ENCODE results near the gene CASD1.

The CASD1 gene

GRCh38 chr7:94509264-94509886 lies at the start of gene CASD1:
Gene CASD1, plus strand, starts transcription at chr7:94509809. Its CDS starts 276 bp downstream, at chr7:94510085.
- TF ChIP-seq, protein P1, sequence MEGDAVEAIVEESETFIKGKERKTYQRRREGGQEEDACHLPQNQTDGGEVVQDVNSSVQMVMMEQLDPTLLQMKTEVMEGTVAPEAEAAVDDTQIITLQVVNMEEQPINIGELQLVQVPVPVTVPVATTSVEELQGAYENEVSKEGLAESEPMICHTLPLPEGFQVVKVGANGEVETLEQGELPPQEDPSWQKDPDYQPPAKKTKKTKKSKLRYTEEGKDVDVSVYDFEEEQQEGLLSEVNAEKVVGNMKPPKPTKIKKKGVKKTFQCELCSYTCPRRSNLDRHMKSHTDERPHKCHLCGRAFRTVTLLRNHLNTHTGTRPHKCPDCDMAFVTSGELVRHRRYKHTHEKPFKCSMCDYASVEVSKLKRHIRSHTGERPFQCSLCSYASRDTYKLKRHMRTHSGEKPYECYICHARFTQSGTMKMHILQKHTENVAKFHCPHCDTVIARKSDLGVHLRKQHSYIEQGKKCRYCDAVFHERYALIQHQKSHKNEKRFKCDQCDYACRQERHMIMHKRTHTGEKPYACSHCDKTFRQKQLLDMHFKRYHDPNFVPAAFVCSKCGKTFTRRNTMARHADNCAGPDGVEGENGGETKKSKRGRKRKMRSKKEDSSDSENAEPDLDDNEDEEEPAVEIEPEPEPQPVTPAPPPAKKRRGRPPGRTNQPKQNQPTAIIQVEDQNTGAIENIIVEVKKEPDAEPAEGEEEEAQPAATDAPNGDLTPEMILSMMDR (IDR thresholded peaks at IDR 0.05; ENCODE audit: low read length, missing control alignments), result no peak
- DNase-seq (ENCODE audit: low read depth), result peak; percentile 24

GRCh38 chr7:94466516-94466915 lies 43.1 kb upstream of the CASD1 start:
- no peak overlapping the region for H3K4me3 ChIP-seq (replicated peaks; ENCODE audit: low read depth, low read length)
- TF ChIP-seq, protein P1 (IDR thresholded peaks at IDR 0.05; ENCODE audit: low read length, missing control alignments), result no peak
- no peak for DNase-seq (ENCODE audit: low read depth)

More at GRCh38 chr7:94509264-94509886, at the start of gene CASD1:
- H3K4me3 ChIP-seq (replicated peaks; ENCODE audit: low read depth, low read length), result peak within 1 kb of the TSS; percentile 75

DNA sequence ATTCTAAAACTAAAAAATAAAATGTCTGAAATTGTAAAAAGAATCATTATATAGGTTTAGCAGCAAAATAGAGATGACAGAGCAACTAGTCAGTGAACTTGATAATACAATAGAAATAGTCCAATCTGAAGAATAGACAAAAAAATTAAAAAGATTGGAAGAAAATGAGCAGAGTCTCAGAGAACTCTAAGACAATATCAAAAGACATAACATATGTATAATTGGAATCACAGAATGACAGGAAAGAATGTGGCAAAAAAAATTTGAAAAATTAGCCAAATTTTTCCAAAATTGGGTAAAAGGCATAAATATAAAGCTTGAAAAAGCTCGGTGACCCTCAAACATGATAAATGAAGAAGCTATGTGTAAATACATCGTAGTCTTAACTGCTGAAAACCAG lies 38.0 kb upstream of the CASD1 start:
- no peak for DNase-seq (ENCODE audit: low read depth)
- no peak overlapping the region for H3K4me3 ChIP-seq (replicated peaks; ENCODE audit: low read depth, low read length)
- TF ChIP-seq, protein P1 (IDR thresholded peaks at IDR 0.05; ENCODE audit: low read length, missing control alignments), result no peak

DNA sequence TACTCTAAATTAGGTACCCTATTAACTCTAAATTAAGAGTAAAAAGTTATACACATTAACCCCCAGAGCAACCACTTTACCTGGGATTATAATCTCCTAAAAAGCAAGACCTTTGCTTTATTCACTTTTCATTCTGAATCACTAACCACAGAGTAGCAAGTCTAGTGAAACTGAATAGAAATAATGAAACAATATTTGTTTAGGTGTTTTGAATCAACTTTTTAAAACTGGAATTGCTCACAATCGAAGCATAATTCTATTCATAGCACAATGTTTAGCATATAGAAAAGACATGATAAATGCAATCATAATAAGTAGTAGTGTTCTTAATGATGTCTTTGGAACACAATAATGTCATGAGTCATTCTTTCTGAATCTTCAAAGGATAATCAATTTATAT lies 37.0 kb upstream of the CASD1 start:
- TF ChIP-seq, protein P1 (IDR thresholded peaks at IDR 0.05; ENCODE audit: low read length, missing control alignments), result no peak
- H3K4me3 ChIP-seq (replicated peaks; ENCODE audit: low read depth, low read length), result no peak overlapping the region
- no peak for DNase-seq (ENCODE audit: low read depth)

DNA sequence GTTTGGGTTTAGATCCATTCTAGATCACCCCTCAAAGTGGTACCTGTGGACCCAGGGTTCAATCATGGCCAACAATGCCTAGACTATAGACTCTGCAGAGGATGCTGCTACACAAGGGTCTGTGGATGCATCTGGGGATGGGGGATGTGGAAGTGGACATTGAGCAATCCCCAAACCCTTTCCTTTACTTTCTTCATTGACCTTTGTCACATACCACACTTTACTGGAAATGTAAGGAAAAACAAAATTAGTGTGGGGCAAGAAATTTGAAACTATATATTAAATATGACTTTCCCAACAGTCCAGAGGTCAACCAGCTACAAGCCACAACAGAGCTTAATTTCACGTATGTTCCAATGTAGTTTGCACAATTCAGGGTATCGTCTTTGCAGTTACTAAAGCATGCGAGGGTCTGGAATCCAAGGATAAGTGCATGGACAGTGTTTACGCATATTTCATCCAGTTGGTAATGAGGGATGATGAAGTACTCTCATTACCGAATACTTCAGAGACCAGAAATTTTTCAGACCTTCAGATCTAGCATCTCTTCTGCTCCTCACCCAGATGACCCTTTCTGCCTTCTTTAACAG lies 33.3 kb upstream of the CASD1 start:
- no peak for DNase-seq (ENCODE audit: low read depth)
- TF ChIP-seq, protein P1 (IDR thresholded peaks at IDR 0.05; ENCODE audit: low read length, missing control alignments), result no peak
- no peak overlapping the region for H3K4me3 ChIP-seq (replicated peaks; ENCODE audit: low read depth, low read length)

GRCh38 chr7:94477878-94478277 lies 31.7 kb upstream of the CASD1 start:
- no peak for DNase-seq (ENCODE audit: low read depth)
- H3K4me3 ChIP-seq (replicated peaks; ENCODE audit: low read depth, low read length), result no peak overlapping the region
- TF ChIP-seq, protein P1 (IDR thresholded peaks at IDR 0.05; ENCODE audit: low read length, missing control alignments), result no peak
